DMS79 treated with DMSO at 0.1 percent for 48 hours (cell line): ENCODE measurements around the gene USP53.
"Not testable (repeated sequence)": the region's sequence is repeated elsewhere in the genome, so short reads cannot be mapped to it uniquely, and the experiment has no call there.

ENCODE experiments used
- DNase-seq: peaks from one replicate; lab custom pipeline; 2025; lab: John Stamatoyannopoulos, UW

Gene USP53

GRCh38 chr4:119321921-119322687 is 109.6 kb downstream of the USP53 start, which contains the start of gene FABP2:
FABP2 (minus strand) TSS chr4:119322138; CDS start chr4:119322102, 36 bp downstream.
- no peak for DNase-seq

- no peak for DNase-seq
Observed at GRCh38 chr4:119328695-119329094, 116.2 kb downstream of the USP53 start.

- DNase-seq = no peak
Observed at GRCh38 chr4:119329835-119330620, 117.5 kb downstream of the USP53 start.

- not testable (repeated sequence) for DNase-seq
Observed at GRCh38 chr4:119336332-119336979, 123.9 kb downstream of the USP53 start.

GRCh38 chr4:119337010-119337409 is 124.5 kb downstream of the USP53 start:
- DNase-seq = no peak

- DNase-seq = not testable (repeated sequence)
Observed at GRCh38 chr4:119339895-119340294, 127.4 kb downstream of the USP53 start.

GRCh38 chr4:119343293-119343692 is 130.8 kb downstream of the USP53 start:
- not testable (repeated sequence) for DNase-seq
